Inflammatory macrophage treated with lipopolysaccharide for 4 hours (primary cell): ENCODE measurements around the gene PRKAG2.

ENCODE experiments used
- DNase-seq: peaks from one replicate; pipeline ENCODE4 v3.0.0-alpha.2; 2020

PRKAG2 gene

GRCh38 chr7:151797667-151798307 lies 79.1 kb downstream of the PRKAG2 start:
- peak; percentile 97 for DNase-seq

GRCh38 chr7:151796871-151797537 lies 79.9 kb downstream of the PRKAG2 start:
- peak; percentile 95 for DNase-seq

- DNase-seq = peak; percentile 100
Observed at GRCh38 chr7:151796091-151796870, 80.6 kb downstream of the PRKAG2 start.

GRCh38 chr7:151795168-151795811 lies 81.6 kb downstream of the PRKAG2 start:
- DNase-seq = peak; percentile 100

GRCh38 chr7:151794508-151795167 lies 82.3 kb downstream of the PRKAG2 start:
- no peak for DNase-seq

- peak; percentile 74 for DNase-seq
Observed at GRCh38 chr7:151793991-151794507, 82.9 kb downstream of the PRKAG2 start.

GRCh38 chr7:151793531-151793951 lies 83.4 kb downstream of the PRKAG2 start:
- DNase-seq = peak; percentile 97

GRCh38 chr7:151792636-151793035 lies 84.3 kb downstream of the PRKAG2 start:
- no peak for DNase-seq

GRCh38 chr7:151792086-151792485 lies 84.8 kb downstream of the PRKAG2 start:
- DNase-seq = peak; percentile 86

- DNase-seq = peak; percentile 50
Observed at GRCh38 chr7:151790830-151791620, 85.9 kb downstream of the PRKAG2 start.

- no peak for DNase-seq
Observed at GRCh38 chr7:151790095-151790829, 86.7 kb downstream of the PRKAG2 start.

- DNase-seq = no peak
Observed at GRCh38 chr7:151789380-151789947, 87.5 kb downstream of the PRKAG2 start.

- DNase-seq = no peak
Observed at GRCh38 chr7:151787348-151787747, 89.6 kb downstream of the PRKAG2 start.

GRCh38 chr7:151786936-151787335 lies 90.0 kb downstream of the PRKAG2 start:
- DNase-seq = no peak

- no peak for DNase-seq
Observed at GRCh38 chr7:151786241-151786640, 90.7 kb downstream of the PRKAG2 start.

GRCh38 chr7:151785681-151785965 lies 91.3 kb downstream of the PRKAG2 start:
- DNase-seq = no peak

- DNase-seq = no peak
Observed at GRCh38 chr7:151784853-151785680, 91.8 kb downstream of the PRKAG2 start.

- DNase-seq = no peak
Observed at GRCh38 chr7:151783958-151784575, 92.8 kb downstream of the PRKAG2 start.
